ENCODE data around the gene FGF21.

FGF21 gene

GRCh38 chr19:48768994-48769713 lies 13.8 kb downstream of the FGF21 start:
- peak; percentile 59 for DNase-seq (ENCODE audit: low read depth)
- H3K4me3 ChIP-seq (ENCODE audit: low read depth, low read length): no peak overlapping the region
- TF ChIP-seq MAX (IDR thresholded peaks at IDR 0.05; ENCODE audit: low read depth, low read length): no peak
- no peak for TF ChIP-seq POLR2A (IDR thresholded peaks at IDR 0.05; ENCODE audit: extremely low read depth, insufficient read length)
- TF ChIP-seq CTCF (IDR thresholded peaks at IDR 0.05; ENCODE audit: low read depth, low read length): no peak
- TF ChIP-seq MYC (IDR thresholded peaks at IDR 0.05; ENCODE audit: low read depth, low read length): no peak

- no peak overlapping the region for H3K4me3 ChIP-seq (ENCODE audit: low read depth, low read length)
- TF ChIP-seq MYC (IDR thresholded peaks at IDR 0.05; ENCODE audit: low read depth, low read length) (no peak), MAX (IDR thresholded peaks at IDR 0.05; ENCODE audit: low read depth, low read length) (no peak), CTCF (IDR thresholded peaks at IDR 0.05; ENCODE audit: low read depth, low read length) (no peak), POLR2A (IDR thresholded peaks at IDR 0.05; ENCODE audit: extremely low read depth, insufficient read length) (no peak)
- DNase-seq (ENCODE audit: low read depth): no peak
Observed at GRCh38 chr19:48770266-48770665, 14.9 kb downstream of the FGF21 start.

GRCh38 chr19:48770734-48771472 lies 15.6 kb downstream of the FGF21 start:
- no peak for DNase-seq (ENCODE audit: low read depth)
- H3K4me3 ChIP-seq (ENCODE audit: low read depth, low read length): no peak overlapping the region
- TF ChIP-seq CTCF (IDR thresholded peaks at IDR 0.05; ENCODE audit: low read depth, low read length): no peak
- no peak for TF ChIP-seq MAX (IDR thresholded peaks at IDR 0.05; ENCODE audit: low read depth, low read length)
- no peak for TF ChIP-seq MYC (IDR thresholded peaks at IDR 0.05; ENCODE audit: low read depth, low read length)
- TF ChIP-seq POLR2A (IDR thresholded peaks at IDR 0.05; ENCODE audit: extremely low read depth, insufficient read length): no peak

- TF ChIP-seq MAX (IDR thresholded peaks at IDR 0.05; ENCODE audit: low read depth, low read length) (no peak), POLR2A (IDR thresholded peaks at IDR 0.05; ENCODE audit: extremely low read depth, insufficient read length) (no peak), MYC (IDR thresholded peaks at IDR 0.05; ENCODE audit: low read depth, low read length) (no peak), CTCF (IDR thresholded peaks at IDR 0.05; ENCODE audit: low read depth, low read length) (no peak)
- no peak for DNase-seq (ENCODE audit: low read depth)
- no peak overlapping the region for H3K4me3 ChIP-seq (ENCODE audit: low read depth, low read length)
Observed at GRCh38 chr19:48772503-48772953, 17.2 kb downstream of the FGF21 start.

- TF ChIP-seq CTCF (IDR thresholded peaks at IDR 0.05; ENCODE audit: low read depth, low read length): no peak
- TF ChIP-seq MYC (IDR thresholded peaks at IDR 0.05; ENCODE audit: low read depth, low read length): no peak
- no peak for TF ChIP-seq POLR2A (IDR thresholded peaks at IDR 0.05; ENCODE audit: extremely low read depth, insufficient read length)
- DNase-seq (ENCODE audit: low read depth): no peak
- no peak overlapping the region for H3K4me3 ChIP-seq (ENCODE audit: low read depth, low read length)
Observed at GRCh38 chr19:48777139-48777538, 21.8 kb downstream of the FGF21 start.
